Gastrocnemius medialis (tissue), 4 donors: ENCODE measurements around the gene PTGES3L.
"Not testable (repeated sequence)": the region's sequence is repeated elsewhere in the genome, so short reads cannot be mapped to it uniquely, and the experiment has no call there.

Experiments
- POLR2A ChIP-seq, 2 donors: fragments of 450-650 bp; IDR thresholded peaks; one replicate each; pipeline ENCODE4 v1.6.1; 2017; ENCODE audit warnings: antibody characterized with exemption in 2 of 2, mild to moderate bottlenecking in 2 of 2, moderate library complexity in 2 of 2
- TF ChIP-seq, protein P1 (sequence below), 5 experiments: fragments of 450-650 bp in 3 of 5; fragments of 200-600 bp in 2 of 5; sonication (generic) in 2 of 5; IDR thresholded peaks in 4 of 5; conservative IDR thresholded peaks in 1 of 5; 1 replicate in 4 of 5; 2 replicates in 1 of 5; pipeline ENCODE4 v1.5.1; 2016 to 2019; ENCODE audit warnings: antibody characterized with exemption in 5 of 5, mild to moderate bottlenecking in 3 of 5, moderate library complexity in 3 of 5

DNA sequence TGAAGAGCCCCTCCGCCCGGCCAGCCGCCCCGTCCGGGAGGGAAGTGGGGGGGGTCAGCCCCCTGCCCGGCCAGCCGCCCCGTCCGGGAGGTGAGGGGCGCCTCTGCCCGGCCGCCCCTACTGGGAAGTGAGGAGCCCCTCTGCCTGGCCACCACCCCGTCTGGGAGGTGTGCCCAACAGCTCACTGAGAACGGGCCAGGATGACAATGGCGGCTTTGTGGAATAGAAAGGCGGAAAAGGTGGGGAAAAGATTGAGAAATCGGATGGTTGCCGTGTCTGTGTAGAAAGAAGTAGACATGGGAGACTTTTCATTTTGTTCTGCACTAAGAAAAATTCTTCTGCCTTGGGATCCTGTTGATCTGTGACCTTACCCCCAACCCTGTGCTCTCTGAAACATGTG is 6.6 kb downstream of the PTGES3L start:
- TF ChIP-seq, protein P1, sequence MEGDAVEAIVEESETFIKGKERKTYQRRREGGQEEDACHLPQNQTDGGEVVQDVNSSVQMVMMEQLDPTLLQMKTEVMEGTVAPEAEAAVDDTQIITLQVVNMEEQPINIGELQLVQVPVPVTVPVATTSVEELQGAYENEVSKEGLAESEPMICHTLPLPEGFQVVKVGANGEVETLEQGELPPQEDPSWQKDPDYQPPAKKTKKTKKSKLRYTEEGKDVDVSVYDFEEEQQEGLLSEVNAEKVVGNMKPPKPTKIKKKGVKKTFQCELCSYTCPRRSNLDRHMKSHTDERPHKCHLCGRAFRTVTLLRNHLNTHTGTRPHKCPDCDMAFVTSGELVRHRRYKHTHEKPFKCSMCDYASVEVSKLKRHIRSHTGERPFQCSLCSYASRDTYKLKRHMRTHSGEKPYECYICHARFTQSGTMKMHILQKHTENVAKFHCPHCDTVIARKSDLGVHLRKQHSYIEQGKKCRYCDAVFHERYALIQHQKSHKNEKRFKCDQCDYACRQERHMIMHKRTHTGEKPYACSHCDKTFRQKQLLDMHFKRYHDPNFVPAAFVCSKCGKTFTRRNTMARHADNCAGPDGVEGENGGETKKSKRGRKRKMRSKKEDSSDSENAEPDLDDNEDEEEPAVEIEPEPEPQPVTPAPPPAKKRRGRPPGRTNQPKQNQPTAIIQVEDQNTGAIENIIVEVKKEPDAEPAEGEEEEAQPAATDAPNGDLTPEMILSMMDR (IDR thresholded peaks at IDR 0.05 in 4 of 5, conservative IDR thresholded peaks at IDR 0.05 in 1 of 5), result not testable (repeated sequence)
- TF ChIP-seq POLR2A (IDR thresholded peaks at IDR 0.05), result not testable (repeated sequence)
